ENCODE data around the gene ZNF260.
"Not testable (repeated sequence)": the region's sequence is repeated elsewhere in the genome, so short reads cannot be mapped to it uniquely, and the experiment has no call there.

The ZNF260 gene

DNA sequence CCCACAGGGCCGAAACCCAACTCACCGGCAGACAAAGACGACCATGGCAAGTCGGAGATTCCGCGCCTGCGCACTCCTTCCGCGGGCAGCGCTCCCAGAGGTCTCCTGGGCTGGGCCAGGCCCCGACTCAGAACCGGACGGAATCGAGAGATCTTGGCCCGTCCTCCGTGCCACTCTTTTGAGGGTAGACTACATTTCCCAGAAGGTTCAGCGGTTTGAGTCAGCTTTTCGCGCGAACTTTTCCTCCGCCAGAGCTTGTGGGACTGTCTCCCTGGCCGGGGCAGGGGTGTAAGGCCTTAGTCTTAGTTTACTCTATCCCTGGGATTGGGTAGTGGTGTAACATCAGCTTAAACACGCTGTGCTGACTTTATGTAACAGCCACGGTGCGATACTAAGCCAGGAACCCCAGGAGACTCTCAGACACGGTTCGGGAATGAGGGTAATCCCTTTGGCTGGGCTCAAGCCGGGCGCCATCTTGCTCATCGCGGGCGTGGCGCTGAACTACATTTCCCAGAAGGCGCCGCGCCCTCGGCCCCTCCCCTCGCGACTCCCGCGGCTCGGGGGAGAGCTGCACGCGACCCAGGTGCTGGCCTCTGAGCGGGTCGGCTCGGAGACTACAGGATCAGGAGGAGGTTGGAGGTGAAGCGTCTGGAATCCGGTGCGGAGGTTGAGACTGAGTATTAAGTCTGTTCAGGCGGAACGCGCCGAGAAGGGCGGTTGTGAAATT lies at the start of gene ZNF260:
Gene ZNF260 (minus strand): TSS at position 78 of the 727 bp plus-strand sequence. CDS start 13,033 bp downstream, outside the sequence.
- DNase-seq = peak; percentile 93

DNA sequence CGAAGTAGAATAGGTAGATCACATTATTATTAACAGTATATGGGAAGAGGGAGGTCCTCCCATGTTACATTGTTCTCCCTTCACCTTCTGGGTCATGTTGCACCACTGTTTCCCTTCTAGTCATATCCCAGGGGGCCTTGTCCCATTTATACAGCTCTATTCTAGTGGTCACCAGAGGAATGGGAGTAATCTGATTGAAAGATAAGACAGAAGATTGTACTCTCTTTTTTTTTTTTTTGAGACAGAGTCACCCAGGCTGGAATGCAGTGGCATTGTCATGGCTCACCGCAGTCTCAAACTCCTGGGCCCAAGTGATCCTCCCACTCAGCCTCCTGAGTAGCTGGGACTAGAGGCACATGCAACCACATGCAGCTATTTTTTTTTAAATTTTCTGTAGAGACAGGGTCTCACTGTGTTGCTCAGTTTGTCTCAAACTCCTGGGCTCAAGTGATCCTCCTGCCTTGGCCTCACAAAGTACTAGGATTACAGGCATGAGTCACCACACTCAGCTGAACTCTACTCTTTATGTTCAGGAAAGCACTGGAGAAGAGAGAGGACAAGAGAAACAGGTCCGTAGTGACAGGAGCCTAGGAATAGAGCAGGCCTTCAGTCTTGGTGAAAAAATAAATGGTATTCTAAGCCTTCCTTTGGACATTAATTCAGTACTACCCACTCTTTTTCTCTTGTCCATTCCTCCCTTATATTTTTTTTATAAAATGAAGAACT lies 49.4 kb upstream of the ZNF260 start:
- DNase-seq = no peak

DNA sequence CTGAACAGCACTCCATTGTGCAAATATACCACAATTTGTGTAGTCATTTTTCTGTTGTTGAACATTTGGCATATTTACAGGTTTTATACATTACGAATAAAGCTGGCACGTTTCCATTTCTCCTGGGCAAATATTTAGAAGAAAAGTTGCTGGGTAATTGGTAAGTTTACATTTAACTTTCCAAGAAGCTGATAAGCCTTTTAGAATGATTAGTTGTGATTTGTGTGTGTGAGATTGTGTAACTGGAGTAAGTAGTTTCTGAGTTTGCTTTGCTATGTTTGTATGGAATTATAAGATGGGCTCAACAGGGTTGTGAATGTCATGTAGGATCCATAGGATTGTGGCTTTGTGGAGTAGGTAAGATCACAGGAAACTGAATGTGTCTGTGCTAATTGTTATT lies 46.7 kb upstream of the ZNF260 start:
- DNase-seq = no peak

DNA sequence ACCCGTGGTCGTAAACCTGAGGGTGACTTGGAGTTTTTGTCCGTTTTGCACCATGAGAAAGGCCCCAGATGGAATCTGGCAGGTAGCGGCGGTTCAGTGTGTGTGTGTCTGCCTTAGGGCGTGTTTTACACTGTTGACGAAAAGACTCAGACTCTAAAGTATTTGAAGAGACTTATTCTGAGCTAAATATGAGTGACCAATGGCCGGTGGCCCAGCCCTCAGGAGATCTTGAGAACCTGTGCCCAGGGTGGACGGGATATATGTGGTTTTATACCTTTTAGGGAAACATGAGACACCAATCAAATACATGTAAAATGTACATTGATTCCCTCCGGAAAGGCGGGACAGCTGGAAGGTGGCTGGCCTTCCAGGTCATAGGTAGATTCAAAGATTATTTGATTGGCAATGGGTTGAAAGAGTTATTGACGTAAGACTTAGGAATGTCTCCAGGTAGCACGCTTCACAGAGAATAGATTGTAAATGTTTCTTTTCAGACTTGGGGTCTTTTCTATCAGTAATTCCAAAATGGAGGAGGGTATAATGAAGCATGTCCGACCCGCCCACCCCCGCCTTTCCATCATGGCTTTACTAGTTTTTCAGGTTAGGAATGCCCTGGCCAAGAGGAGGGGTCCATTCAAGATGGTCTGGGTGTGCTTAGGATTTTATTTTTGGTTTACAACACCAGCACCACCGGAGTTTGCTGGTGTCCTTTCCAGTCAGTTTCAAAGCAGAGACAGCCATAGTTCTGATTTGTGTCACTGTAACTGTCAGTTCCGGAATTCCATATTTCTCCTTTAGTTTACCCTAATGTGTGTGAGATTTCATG lies 46.0 kb upstream of the ZNF260 start:
- DNase-seq = no peak

DNA sequence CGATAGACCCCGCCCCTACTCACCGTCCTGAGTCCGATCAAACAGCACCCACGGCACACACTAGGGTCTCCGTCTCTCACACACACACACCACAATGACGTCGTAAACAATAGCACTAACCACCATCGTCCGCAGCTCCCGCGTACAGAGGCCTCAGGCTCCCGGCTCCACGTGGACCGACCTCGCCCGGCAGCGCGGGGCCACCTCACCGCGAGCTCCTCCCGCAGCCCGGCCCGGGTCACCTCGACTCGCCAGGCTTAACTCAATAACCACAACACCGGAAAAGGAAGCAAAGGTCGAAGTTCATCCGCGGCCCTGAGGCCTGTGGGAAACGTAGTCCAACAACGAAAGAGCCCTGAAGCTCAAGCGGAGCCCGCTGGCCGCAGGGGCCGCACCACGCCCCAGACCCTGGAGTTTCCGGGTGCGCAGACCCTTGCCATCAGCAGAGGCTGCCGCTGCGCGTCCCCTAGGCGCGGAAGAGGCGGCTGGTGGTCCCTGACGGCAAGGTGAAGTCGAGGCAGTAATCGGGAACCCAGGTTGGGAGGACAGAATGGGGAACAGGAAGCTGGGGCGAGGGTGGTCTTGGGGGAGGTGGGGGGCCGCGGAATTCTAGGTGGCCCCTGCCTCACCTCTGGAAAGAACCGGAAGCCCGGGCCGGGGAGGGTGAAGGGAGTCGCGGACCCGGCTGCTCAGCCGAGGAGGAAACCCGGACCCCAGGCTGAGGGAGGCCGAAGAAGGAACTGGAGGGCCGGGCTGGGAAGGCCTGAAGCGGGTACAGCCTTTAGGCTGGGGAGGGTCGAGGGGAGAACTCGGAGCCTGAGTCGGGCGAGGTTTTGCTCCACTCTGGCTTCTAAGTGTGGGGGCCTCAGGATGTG lies 45.2 kb upstream of the ZNF260 start, which contains the start of gene ZNF529:
Gene ZNF529 (minus strand): TSS at position 273 of the 875 bp plus-strand sequence. CDS start 946 bp downstream, outside the sequence.
- peak; percentile 77 for DNase-seq

DNA sequence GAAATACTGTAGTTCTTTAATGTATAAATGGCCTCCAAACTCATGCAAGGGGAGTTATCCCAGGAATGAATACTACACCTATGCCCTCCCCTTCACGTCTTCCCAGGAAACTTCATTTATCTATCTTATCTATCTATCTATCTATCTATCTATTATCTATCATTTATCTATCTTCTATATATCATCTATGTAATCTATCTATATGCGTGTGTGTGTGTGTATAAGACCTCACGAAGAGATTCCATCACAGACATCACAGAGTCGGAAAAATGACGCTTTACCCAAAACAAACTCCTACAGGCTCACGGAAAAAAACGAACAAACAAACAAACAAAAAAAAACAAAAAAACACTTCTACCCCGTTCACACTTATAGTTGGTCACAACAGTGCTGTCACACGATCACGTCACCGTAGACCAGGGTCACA lies 44.5 kb upstream of the ZNF260 start:
- DNase-seq = no peak

DNA sequence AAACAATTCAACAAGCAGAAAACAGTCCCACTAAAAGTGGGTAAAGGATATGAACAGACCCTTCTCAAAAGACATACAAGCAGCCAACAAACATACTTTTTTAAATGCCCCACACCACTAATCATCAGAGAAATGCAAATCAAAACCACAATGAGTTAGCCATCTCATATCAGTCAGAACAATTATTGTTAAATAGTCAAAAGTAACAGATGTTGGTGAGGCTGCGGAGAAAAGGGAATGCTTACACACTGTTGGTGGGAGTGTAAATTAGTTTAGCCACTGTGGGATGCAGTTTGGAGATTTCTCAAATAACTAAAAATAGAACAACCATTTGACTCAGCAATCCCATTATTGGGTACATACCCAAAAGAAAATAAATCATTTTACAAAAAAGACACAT lies 36.3 kb upstream of the ZNF260 start:
- DNase-seq = no peak

DNA sequence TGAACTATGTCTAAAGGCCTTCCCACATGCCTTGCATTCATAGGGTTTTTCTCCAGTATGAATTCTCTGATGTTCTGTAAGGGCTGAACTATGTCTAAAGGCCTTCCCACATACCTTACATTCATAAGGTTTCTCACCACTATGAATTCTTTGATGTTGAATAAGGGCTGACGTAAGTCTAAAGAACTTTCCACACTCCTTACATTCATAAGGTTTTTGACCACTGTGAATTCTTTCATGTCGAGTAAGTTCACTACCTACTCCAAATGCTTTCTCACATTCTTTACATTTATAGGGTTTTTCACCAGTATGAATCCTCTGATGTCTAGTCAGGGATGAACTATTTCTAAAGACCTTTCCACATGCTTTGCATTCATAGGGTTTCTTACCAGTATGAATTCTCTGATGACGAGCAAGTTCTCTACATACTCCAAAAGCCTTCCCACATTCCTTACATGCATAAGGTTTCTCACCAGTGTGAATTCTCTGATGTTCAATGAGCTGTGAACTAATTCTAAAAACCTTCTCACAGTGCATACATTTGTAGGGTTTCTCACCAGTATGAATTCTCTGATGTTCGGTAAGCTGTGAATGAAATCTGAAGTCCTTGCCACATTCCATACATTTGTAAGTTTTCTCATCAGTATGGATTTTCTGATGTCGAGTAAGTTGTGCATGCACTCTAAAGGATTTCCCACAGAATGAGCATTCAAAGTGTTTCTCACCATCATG lies 19.1 kb upstream of the ZNF260 start:
- DNase-seq = no peak

DNA sequence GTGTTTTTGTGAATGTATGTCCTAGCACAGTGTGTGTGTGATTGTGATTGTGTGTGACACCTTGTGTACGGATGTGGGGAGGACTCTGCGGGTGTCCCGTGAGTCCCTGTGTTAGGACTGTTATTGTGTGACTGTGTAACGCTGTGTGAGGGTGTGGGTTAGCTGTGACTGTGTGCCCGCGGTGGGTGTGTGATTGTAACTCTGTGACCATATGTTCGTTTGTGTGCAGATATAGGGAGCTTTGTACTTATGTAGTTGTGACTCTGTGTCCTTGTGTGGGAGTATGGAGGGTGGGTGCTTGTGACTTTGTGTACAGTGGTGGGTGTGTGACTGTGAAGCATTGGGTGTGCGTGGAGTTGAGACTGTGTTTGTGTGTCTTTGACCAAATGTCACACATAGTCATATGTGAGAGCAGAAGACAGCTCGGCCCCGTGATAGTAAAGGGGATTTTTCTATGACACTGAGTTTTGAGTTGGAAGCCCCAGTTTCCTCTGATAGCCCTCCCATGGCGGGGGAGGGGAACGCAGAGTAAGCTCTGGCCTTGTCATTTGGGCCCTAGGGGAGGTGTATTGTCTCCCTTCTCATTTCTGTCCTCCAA lies 949 bp upstream of the ZNF260 start:
- DNase-seq = no peak

DNA sequence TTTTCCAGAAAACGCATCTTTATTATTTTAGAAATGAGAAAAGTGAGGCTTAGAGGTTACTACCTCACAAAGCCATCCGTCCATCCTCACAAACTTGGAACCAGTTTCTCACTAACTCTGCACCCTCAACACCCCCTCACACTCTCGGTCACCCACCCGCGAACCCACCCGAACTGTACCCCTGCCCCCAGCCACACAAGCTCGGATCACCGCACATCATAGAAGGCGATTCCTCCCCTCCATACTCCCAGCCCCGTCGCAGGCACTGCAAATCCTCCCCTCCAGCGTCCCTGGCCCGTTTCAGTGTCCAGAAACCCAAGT lies 238 bp downstream of the ZNF260 start:
- DNase-seq = no peak

DNA sequence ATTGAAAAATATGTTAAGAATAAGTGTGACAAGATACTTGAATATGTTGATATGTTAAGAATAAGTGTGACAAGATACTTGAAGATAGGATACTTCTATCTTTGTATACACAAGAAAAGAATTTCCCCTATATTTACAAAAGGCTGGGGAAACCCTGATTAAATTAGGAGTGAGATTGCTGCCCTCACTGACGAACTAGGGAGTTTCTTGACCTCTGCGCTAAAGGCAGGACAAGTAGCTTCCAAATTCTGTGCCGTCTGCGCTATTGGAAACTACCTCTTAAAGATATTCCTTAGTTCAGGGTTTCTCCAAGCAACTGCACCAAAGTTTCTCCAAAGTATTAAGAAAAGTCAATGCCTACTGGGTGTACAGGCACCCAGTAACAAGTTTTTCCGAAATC lies 730 bp downstream of the ZNF260 start:
- no peak for DNase-seq

DNA sequence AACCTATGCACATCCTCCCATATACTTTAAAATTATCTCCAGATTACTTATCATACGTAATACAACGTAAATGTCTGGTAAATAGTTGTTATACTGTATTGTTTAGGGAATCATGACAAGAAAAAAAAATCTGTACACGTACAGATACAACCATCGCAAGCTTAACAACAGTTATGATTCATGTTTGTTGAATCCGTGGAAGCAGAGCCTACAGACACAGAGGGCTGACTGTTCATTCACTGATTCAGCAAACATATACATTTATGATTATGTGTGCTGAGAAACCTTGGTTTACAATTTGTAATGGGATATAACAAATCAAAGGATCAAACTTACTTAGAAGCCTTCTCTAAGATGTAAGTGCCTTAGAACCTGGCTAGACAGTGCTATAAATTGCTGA lies 1.5 kb downstream of the ZNF260 start:
- DNase-seq = no peak

DNA sequence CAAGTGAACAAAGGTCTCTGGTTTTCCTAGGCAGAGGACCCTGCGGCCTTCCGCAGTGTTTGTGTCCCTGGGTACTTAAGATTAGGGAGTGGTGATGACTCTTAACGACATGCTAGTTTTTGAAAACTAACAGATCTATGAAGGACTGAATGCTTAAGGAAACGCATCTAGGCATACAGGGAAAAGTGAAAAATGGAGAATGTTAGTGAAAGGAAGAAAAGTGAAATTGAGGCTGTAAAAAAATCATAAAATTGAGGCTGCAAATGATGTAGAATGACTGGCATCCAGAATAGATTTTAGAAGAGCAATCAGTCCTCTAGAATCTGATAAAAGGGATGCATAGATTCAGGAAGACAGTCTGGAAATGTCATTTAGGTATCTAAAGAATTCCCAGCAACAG lies 3.5 kb downstream of the ZNF260 start:
- DNase-seq = no peak

DNA sequence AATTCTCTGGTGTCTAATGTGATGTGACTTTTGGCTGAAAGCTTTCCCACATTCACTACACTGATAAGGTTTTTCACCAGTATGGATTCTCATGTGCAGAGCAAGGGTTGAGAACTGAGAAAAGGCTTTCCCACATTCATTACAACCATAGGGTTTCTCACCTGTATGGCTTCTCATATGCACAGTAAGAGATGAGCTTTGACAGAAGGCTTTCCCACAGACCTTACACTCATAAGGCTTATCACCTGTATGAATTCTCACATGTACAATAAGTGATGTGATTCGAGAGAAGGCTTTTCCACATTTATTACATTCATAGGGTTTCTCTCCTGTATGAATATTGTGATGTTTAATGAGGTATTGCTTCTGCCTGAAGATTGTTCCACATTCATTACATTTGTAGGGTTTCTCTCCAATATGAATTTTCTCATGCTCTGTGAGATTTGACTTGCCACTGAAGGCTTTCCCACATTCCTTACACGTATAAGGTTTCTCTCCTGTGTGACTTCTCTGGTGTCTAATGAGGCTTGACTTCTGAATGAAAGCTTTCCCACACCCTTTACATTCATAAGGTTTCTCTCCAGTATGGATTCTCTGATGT lies 14.0 kb downstream of the ZNF260 start:
- DNase-seq = no peak

DNA sequence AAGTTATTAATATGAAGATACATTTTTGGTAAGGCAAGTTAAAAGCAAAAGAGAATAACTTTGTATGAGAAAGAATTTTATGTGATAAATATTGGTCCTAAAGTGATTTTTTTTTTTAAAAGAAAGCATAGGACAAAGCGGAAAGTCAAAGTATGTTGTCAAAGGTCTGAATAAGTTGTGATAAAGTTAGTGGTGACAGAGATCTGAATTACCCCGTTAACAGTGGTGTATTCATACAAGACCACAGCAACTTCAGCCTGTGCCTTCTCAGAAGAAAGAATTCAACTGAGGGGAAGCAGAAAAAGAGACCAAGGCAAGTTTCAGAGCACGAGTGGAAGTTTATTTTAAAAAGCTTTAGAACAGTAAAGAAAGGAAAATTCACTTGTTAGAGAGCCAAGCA lies 19.7 kb downstream of the ZNF260 start:
- no peak for DNase-seq

DNA sequence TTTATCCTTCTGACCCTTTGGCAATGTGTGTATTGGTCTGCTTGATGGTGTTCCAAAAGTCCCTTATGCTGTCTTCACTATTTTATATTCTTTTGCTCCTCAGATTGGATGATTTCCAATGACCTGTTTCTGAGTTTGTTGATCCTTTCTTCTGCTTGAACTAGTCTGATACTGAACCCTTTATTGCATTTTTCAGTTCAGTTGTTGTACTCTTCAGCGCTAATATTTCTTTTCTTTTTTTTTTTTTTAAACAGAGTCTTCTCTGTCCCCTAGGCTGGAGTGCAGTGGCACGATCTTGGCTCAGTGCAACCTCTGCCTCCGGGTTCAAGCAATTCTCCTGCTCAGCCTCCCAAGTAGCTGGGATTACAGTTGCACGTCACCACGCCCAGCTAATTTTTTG lies 26.1 kb downstream of the ZNF260 start:
- DNase-seq = no peak

DNA sequence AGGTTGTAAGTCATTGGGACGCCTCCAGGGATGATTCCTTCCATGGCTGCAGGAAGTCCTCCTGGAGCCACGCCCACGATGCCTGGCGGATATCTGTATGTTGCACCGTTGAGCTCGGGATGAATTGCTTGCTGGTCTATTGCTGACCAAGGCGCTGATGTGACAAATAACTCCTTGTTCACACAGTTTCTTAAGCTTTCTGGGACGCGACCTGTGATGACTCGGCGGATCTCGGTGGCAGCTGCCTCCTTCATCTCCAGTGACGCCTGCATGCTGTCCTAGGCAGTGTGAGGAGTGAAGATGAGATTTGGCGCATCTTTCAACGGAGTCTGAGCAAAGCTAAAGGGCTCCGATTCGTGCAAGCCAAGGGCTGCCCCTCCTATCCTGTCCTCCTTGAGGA lies 31.1 kb downstream of the ZNF260 start:
- no peak for DNase-seq

DNA sequence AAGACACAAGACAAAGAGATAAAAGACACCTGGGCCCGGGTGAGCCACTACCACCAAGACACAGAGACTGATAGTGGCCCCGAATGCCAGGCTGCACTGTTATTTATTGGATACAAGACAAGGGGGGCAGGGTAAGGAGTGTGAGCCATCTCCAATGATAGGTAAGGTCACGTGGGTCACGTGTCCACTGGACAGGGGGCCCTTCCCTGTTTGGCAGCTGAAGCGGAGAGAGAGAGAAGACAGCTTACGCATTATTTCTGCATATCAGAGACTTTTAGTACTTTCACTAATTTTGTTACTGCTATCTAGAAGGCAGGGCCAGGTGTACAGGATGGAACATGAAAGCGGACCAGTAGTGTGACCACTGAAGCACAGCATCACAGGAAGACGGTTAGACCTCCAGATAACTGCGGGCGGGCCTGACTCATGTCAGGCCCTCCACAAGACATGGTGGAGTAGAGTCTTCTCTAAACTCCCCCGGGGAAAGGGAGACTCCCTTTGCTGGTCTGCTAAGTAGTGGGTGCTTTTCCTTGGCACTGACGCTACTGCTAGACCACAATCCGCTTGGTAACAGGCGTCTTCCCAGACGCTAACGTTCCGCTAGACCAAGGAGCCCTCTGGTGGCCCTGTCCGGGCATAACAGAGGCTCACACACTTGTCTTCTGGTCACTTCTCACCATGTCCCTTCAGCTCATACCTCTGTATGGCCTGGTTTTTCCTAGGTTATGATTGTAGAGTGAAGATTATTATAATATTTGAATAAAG lies 35.2 kb downstream of the ZNF260 start:
- DNase-seq = not testable (repeated sequence)

DNA sequence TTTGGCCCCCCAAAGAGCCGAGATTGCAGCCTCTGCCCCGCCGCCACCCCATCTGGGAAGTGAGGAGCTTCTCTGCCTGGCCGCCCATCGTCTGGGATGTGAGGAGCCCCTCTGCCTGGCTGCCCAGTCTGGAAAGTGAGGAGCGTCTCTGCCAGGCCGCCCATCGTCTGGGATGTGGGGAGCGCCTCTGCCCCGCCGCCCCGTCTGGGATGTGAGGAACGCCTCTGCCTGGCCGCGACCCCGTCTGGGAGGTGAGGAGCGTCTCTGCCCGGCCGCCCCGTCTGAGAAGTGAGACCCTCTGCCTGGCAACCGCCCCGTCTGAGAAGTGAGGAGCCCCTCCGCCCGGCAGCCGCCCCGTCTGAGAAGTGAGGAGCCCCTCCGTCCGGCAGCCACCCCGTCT lies 37.2 kb downstream of the ZNF260 start:
- not testable (repeated sequence) for DNase-seq

DNA sequence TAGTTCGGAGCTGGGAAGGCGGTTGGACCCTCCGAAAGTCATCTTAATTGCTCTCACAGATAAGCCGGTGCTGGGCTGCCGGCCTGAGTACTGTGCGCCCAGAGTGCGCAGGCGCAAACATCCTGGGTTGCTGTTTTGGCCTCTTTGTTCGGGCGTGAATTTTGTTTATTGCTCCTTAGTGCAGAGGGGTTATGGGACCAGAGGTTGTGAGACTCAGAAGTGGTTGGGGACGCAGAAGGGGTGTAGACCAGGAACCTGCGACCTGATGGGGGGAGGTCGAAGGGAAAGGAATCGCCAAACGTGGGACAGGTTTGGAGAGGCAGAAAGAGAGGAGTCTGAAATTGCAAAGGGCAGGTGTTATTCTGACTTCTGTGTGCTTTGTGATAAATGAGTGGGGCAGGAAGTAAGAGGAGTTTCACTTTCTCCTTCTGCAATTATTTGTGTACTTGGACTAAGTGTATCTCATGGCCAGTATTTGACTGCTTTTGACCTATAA lies 38.1 kb downstream of the ZNF260 start:
- peak; percentile 73 for DNase-seq
